Muscle of arm (tissue), 12 donors: ENCODE results near the gene PLPPR1. TPM values are rescaled to one million over a fixed set of nuclear protein-coding genes. Genes with fewer than 3 reads are reported as not detected.

Source experiments
- DNase-seq: peaks from one replicate; pipeline ENCODE4 v3.0.0-alpha.2; 2013
- polyA plus RNA-seq, 12 donors: library from polyadenylated mRNA; unstranded; fragments of 120-200 nt; gene quantifications; one replicate each; pipeline ENCODE4 v1.2.1, GENCODE V29; 2013; ENCODE audit not compliant: insufficient read length in 12 of 12

PLPPR1 gene
- polyA plus RNA-seq, 12 donors, result 2.1 to 11.5 (median 5.1) TPM; not detected in 1

- no peak for DNase-seq
These were observed 172.3 kb downstream of the PLPPR1 start for GRCh38 chr9:101200852-101201251.

- DNase-seq, result no peak
These were observed 173.1 kb downstream of the PLPPR1 start for GRCh38 chr9:101201630-101202029.

- DNase-seq, result no peak
These were observed 181.1 kb downstream of the PLPPR1 start for GRCh38 chr9:101209670-101210069.

- no peak for DNase-seq
These were observed 184.1 kb downstream of the PLPPR1 start for GRCh38 chr9:101212661-101213060.

- DNase-seq, result no peak
These were observed 190.5 kb downstream of the PLPPR1 start for GRCh38 chr9:101219030-101219429.

GRCh38 chr9:101220341-101220740 is 191.8 kb downstream of the PLPPR1 start:
- DNase-seq, result no peak

- no peak for DNase-seq
These were observed 196.7 kb downstream of the PLPPR1 start for GRCh38 chr9:101225271-101225670.

- DNase-seq, result no peak
These were observed 197.6 kb downstream of the PLPPR1 start for GRCh38 chr9:101226161-101226560.

GRCh38 chr9:101226803-101227202 is 198.3 kb downstream of the PLPPR1 start:
- DNase-seq, result no peak

GRCh38 chr9:101229606-101230005 is 201.1 kb downstream of the PLPPR1 start:
- peak; percentile 2 for DNase-seq

- no peak for DNase-seq
These were observed 204.0 kb downstream of the PLPPR1 start for GRCh38 chr9:101232405-101232977.

GRCh38 chr9:101235105-101235866 is 206.8 kb downstream of the PLPPR1 start:
- DNase-seq, result peak; percentile 20

- no peak for DNase-seq
These were observed 214.1 kb downstream of the PLPPR1 start for GRCh38 chr9:101242651-101243050.

- DNase-seq, result no peak
These were observed 218.2 kb downstream of the PLPPR1 start for GRCh38 chr9:101246691-101247090.

GRCh38 chr9:101247297-101247696 is 218.8 kb downstream of the PLPPR1 start:
- no peak for DNase-seq

GRCh38 chr9:101254733-101255433 is 226.4 kb downstream of the PLPPR1 start:
- no peak for DNase-seq

GRCh38 chr9:101264727-101265126 is 236.2 kb downstream of the PLPPR1 start:
- DNase-seq, result no peak

- no peak for DNase-seq
These were observed 236.7 kb downstream of the PLPPR1 start for GRCh38 chr9:101265261-101265660.

- DNase-seq, result no peak
These were observed 239.9 kb downstream of the PLPPR1 start for GRCh38 chr9:101268426-101268825.

GRCh38 chr9:101269591-101270283 is 241.2 kb downstream of the PLPPR1 start:
- DNase-seq, result no peak

GRCh38 chr9:101270302-101270701 is 241.8 kb downstream of the PLPPR1 start:
- no peak for DNase-seq

GRCh38 chr9:101271102-101271501 is 242.6 kb downstream of the PLPPR1 start:
- no peak for DNase-seq
